Placental epithelial cell (primary cell): ENCODE results near the gene SLC25A22. TPM values are rescaled to one million over a fixed set of nuclear protein-coding genes. Genes with fewer than 3 reads are reported as not detected.

Source experiments
- small RNA-seq: library from RNA; depleted of rRNA; stranded (forward); fragments of <200 nt; gene quantifications from one replicate; pipeline ENCODE3, GENCODE V24; 2012
- total RNA-seq: library from RNA; depleted of rRNA; stranded (reverse); fragments of >200 nt; gene quantifications from 2 replicates; pipeline ENCODE4 v1.2.3, GENCODE V29; 2012

Gene SLC25A22
- 11.4 and 15.2 TPM in 2 replicates for total RNA-seq

GRCh38 chr11:798093-798713, at the start of gene SLC25A22:
Gene SLC25A22, minus strand, starts transcription at chr11:798281. Its CDS starts 3,275 bp downstream, at chr11:795006.

GRCh38 chr11:842370-843002, 44.4 kb upstream of the SLC25A22 start, which contains the start of the genes POLR2L and TSPAN4:
Gene POLR2L, minus strand, starts transcription at chr11:842529. Its CDS starts 21 bp downstream, at chr11:842508.
Gene TSPAN4, plus strand, starts transcription at chr11:842852. Its CDS starts 7,453 bp downstream, at chr11:850305.

GRCh38 chr11:832529-833113, 34.5 kb upstream of the SLC25A22 start, which contains the start of gene CD151:
Gene CD151, plus strand, starts transcription at chr11:832952. Its CDS starts 3,118 bp downstream, at chr11:836070.

GRCh38 chr11:827897-828192, 29.8 kb upstream of the SLC25A22 start, which contains the start of gene CRACR2B:
Gene CRACR2B, plus strand, starts transcription at chr11:827919. Its CDS starts 689 bp downstream, at chr11:828608.

GRCh38 chr11:818396-819128, 20.5 kb upstream of the SLC25A22 start, which contains the start of gene PNPLA2:
Gene PNPLA2, plus strand, starts transcription at chr11:818914. Its CDS starts 805 bp downstream, at chr11:819719.

GRCh38 chr11:809287-810039, 11.4 kb upstream of the SLC25A22 start, which contains the start of gene RPLP2:
Gene RPLP2, plus strand, starts transcription at chr11:809967. Its CDS starts 268 bp downstream, at chr11:810235.

GRCh38 chr11:789943-790342, 8.1 kb downstream of the SLC25A22 start, which contains the start of gene CEND1:
Gene CEND1, minus strand, starts transcription at chr11:790090. Its CDS starts 1,514 bp downstream, at chr11:788576.

GRCh38 chr11:777288-778255, 20.5 kb downstream of the SLC25A22 start, which contains the start of gene GATD1:
Gene GATD1, minus strand, starts transcription at chr11:777487. Its CDS starts 25 bp downstream, at chr11:777462.

GRCh38 chr11:747158-748006, 50.7 kb downstream of the SLC25A22 start, which contains the start of gene TALDO1:
Gene TALDO1, plus strand, starts transcription at chr11:747464. Its CDS starts 18 bp downstream, at chr11:747482.

Small RNA genes lying within 50 kb of the gene (small RNA-seq; reads per million reads assigned to genes)
- not detected for gene SNORA52

Other genes starting within 250 kb of the SLC25A22 start
- gene LMNTD2, start 237.5 kb downstream of the SLC25A22 start, total RNA-seq = 3.3 and 10.6 TPM in 2 replicates
- 53.0 and 66.8 TPM in 2 replicates for gene RASSF7, start 237.3 kb downstream of the SLC25A22 start, total RNA-seq
- gene PHRF1, start 221.8 kb downstream of the SLC25A22 start, total RNA-seq = 32.5 and 38.1 TPM in 2 replicates
- gene IRF7, start 182.3 kb downstream of the SLC25A22 start, total RNA-seq = 5.1 and 8.0 TPM in 2 replicates
- not detected in 2 replicates for gene CDHR5, start 173.3 kb downstream of the SLC25A22 start, total RNA-seq
- gene SCT, start 171.1 kb downstream of the SLC25A22 start, total RNA-seq = not detected in 2 replicates
- gene DRD4, start 161.0 kb downstream of the SLC25A22 start, total RNA-seq = not detected in 2 replicates
- gene DEAF1, start 103.1 kb downstream of the SLC25A22 start, total RNA-seq = 16.4 and 21.6 TPM in 2 replicates
- gene TMEM80, start 102.5 kb downstream of the SLC25A22 start, total RNA-seq = 8.2 and 18.8 TPM in 2 replicates
- 258 and 411 TPM in 2 replicates for gene EPS8L2, start 92.0 kb downstream of the SLC25A22 start, total RNA-seq
- gene TALDO1, start 50.8 kb downstream of the SLC25A22 start, total RNA-seq = 111 and 190 TPM in 2 replicates
- gene GATD1, start 20.8 kb downstream of the SLC25A22 start, total RNA-seq = 33.0 and 35.1 TPM in 2 replicates
- not detected in 2 replicates for gene CEND1, start 8.2 kb downstream of the SLC25A22 start, total RNA-seq
- gene PIDD1, start 7.0 kb upstream of the SLC25A22 start, total RNA-seq = 11.8 and 12.8 TPM in 2 replicates
- gene RPLP2, start 11.7 kb upstream of the SLC25A22 start, total RNA-seq = 151 and 607 TPM in 2 replicates
- 25.8 and 26.7 TPM in 2 replicates for gene PNPLA2, start 20.6 kb upstream of the SLC25A22 start, total RNA-seq
- gene CRACR2B, start 29.6 kb upstream of the SLC25A22 start, total RNA-seq = 1.2 and 1.6 TPM in 2 replicates
- gene CD151, start 34.7 kb upstream of the SLC25A22 start, total RNA-seq = 185 and 598 TPM in 2 replicates
- gene POLR2L, start 44.2 kb upstream of the SLC25A22 start, total RNA-seq = 60.5 and 91.2 TPM in 2 replicates
- 30.2 and 88.0 TPM in 2 replicates for gene TSPAN4, start 44.6 kb upstream of the SLC25A22 start, total RNA-seq
- 43.6 and 52.9 TPM in 2 replicates for gene CHID1, start 112.5 kb upstream of the SLC25A22 start, total RNA-seq
- gene AP2A2, start 127.6 kb upstream of the SLC25A22 start, total RNA-seq = 73.9 and 81.3 TPM in 2 replicates
- gene MUC6, start 238.4 kb upstream of the SLC25A22 start, total RNA-seq = not detected in 2 replicates